HepG2 (cell line): ENCODE results near the gene WNK1. TPM values are rescaled to one million over a fixed set of nuclear protein-coding genes. Genes with fewer than 3 reads are reported as not detected.
A peak's percentile ranks its signal among the peaks of the same experiment; 100 is the strongest.

Experiments used
- ATAC-seq: fragments of 200-7000 bp; cut with Tn5 transposase; 3 replicates; pipeline ENCODE4 v1.9.1; 2020; ENCODE audit warnings: mild to moderate bottlenecking, moderate library complexity
- BruUV-seq: library from RNA; stranded (reverse); fragments of 400-500 nt; replicated peaks from 2 replicates; lab custom pipeline; 2021; lab: Mats Ljungman, UMichigan
- CTCF ChIA-PET: fragments of 300-600 bp; formaldehyde crosslinking; extraction: SDS; loops from one replicate; lab custom pipeline; 2021; ENCODE audit warnings: low total read pairs, inconsistent platforms, low intra/inter-chr PET ratio; lab: Yijun Ruan, JAX
- POLR2A ChIA-PET: fragments of 350-600 bp; sonication (Branson Sonifier 250); formaldehyde crosslinking; loops from one replicate; lab custom pipeline; 2020; ENCODE audit warnings: antibody characterized with exemption, inconsistent platforms; lab: Yijun Ruan, JAX
- DNase-seq: peaks from one replicate; pipeline ENCODE4 v3.0.0-alpha.2; 2015; ENCODE audit warnings: low spot score
- FAIRE-seq: peaks from 3 replicates; lab custom pipeline; 2011; peaks lifted over from hg19 to GRCh38; lab: Jason Lieb, UNC
- H2AFZ ChIP-seq: one replicate; pipeline ENCODE4 v1.6.1; 2011; ENCODE audit warnings: low read length, inconsistent platforms
- H3K27ac ChIP-seq: fragments of 300-600 bp; 3 replicates; pipeline ENCODE4 v1.8.0; 2011; ENCODE audit warnings: mixed run types, mild to moderate bottlenecking, mixed read lengths, low read length, inconsistent platforms; ENCODE audit not compliant: insufficient read depth; ENCODE audit errors: extremely low read length
- H3K27me3 ChIP-seq, 2 experiments: fragments of 200-600 bp in 1 of 2; 2 replicates in 1 of 2; 3 replicates in 1 of 2; pipeline versions ENCODE4 v1.6.0 to v1.8.0; 2011; ENCODE audit warnings: low read length in 2 of 2, mild to moderate bottlenecking in 2 of 2, moderate library complexity in 2 of 2, inconsistent platforms in 1 of 2; ENCODE audit not compliant: insufficient read depth in 2 of 2, control insufficient read depth in 1 of 2
- H3K36me3 ChIP-seq, 2 experiments: fragments of 200-600 bp in 1 of 2; replicated peaks in 1 of 2; 2 replicates in 1 of 2; 3 replicates in 1 of 2; pipeline versions ENCODE4 v1.5.1 to v1.8.0; 2011; ENCODE audit warnings: low read length in 2 of 2, inconsistent platforms in 1 of 2; ENCODE audit not compliant: insufficient read depth in 2 of 2, control insufficient read depth in 1 of 2
- H3K4me1 ChIP-seq: 2 replicates; pipeline ENCODE4 v1.5.1; 2012; ENCODE audit warnings: low read length, inconsistent platforms; ENCODE audit not compliant: insufficient read depth
- H3K4me2 ChIP-seq: 2 replicates; pipeline ENCODE4 v1.6.0; 2011; ENCODE audit warnings: low read depth, low read length, inconsistent platforms
- H3K4me3 ChIP-seq, 3 experiments: fragments of 200-600 bp in 1 of 3; sonication (generic), shearing (Covaris generic) in 1 of 3; replicated peaks in 1 of 3; 2 replicates each; pipeline ENCODE4 v1.5.1; 2011 to 2016; ENCODE audit warnings: low read length in 3 of 3, inconsistent platforms in 2 of 3, low read depth in 2 of 3, mild to moderate bottlenecking in 2 of 3, control low read depth in 1 of 3, mixed read lengths in 1 of 3; ENCODE audit not compliant: insufficient read depth in 1 of 3
- H3K79me2 ChIP-seq: one replicate; pipeline ENCODE4 v1.6.1; 2011; ENCODE audit warnings: low read length, inconsistent platforms; ENCODE audit not compliant: insufficient read depth
- H3K9ac ChIP-seq: 2 replicates; pipeline ENCODE4 v1.6.0; 2011; ENCODE audit warnings: mild to moderate bottlenecking, low read depth, low read length, inconsistent platforms; ENCODE audit not compliant: insufficient read depth
- H3K9me3 ChIP-seq: 2 replicates; pipeline ENCODE4 v1.5.1; 2012; ENCODE audit warnings: mild to moderate bottlenecking, low read length
- H4K20me1 ChIP-seq: 2 replicates; pipeline ENCODE4 v1.6.0; 2011; ENCODE audit warnings: inconsistent platforms, mild to moderate bottlenecking, low read length, moderate library complexity; ENCODE audit not compliant: insufficient read depth
- ARID5B ChIP-seq: IDR thresholded peaks from 2 replicates; pipeline ENCODE4 v1.4.0; 2020; ENCODE audit warnings: mild to moderate bottlenecking, missing genetic modification reagents
- CEBPB ChIP-seq: IDR thresholded peaks from 2 replicates; pipeline ENCODE4 v1.6.1; 2011; ENCODE audit warnings: low read depth, low read length, improper control_type of control experiment, borderline replicate concordance
- CEBPG ChIP-seq: IDR thresholded peaks from 2 replicates; pipeline ENCODE4 v1.6.1; 2016
- HNF4A ChIP-seq: sonication (generic); formaldehyde crosslinking; IDR thresholded peaks from 2 replicates; pipeline ENCODE4 v1.4.0; 2020; ENCODE audit warnings: missing genetic modification reagents
- HNF4G ChIP-seq, 2 experiments: sonication (generic) in 1 of 2; formaldehyde crosslinking in 1 of 2; IDR thresholded peaks; 2 replicates each; pipeline versions ENCODE4 v1.4.0 to v1.6.1; 2011 to 2020; ENCODE audit warnings: borderline replicate concordance in 2 of 2, low read depth in 2 of 2, mild to moderate bottlenecking in 2 of 2, low read length in 1 of 2, missing genetic modification reagents in 1 of 2, moderate library complexity in 1 of 2
- KMT2B ChIP-seq: IDR thresholded peaks from 2 replicates; pipeline ENCODE4 v1.6.1; 2016; ENCODE audit warnings: missing genetic modification reagents, missing compliant biosample characterization
- NCOA5 ChIP-seq: sonication (generic); formaldehyde crosslinking; IDR thresholded peaks from 2 replicates; pipeline ENCODE4 v1.4.0; 2020; ENCODE audit warnings: missing genetic modification reagents
- NCOR1 ChIP-seq: fragments of 200-600 bp; sonication (generic); IDR thresholded peaks from 2 replicates; pipeline ENCODE4 v1.7.0; 2017; ENCODE audit warnings: antibody characterized with exemption, low read length, borderline replicate concordance
- PRDM4 ChIP-seq: sonication (generic); formaldehyde crosslinking; IDR thresholded peaks from 2 replicates; pipeline ENCODE4 v1.9.0; 2021; ENCODE audit warnings: missing genetic modification reagents, borderline replicate concordance
- ZNF121 ChIP-seq: sonication (generic); formaldehyde crosslinking; IDR thresholded peaks from 2 replicates; pipeline ENCODE4 v1.5.0; 2020; ENCODE audit warnings: mild to moderate bottlenecking, missing genetic modification reagents
- ZNF614 ChIP-seq: IDR thresholded peaks from 2 replicates; pipeline ENCODE4 v1.6.1; 2018; ENCODE audit warnings: missing biosample characterization, missing genetic modification reagents, inconsistent platforms, borderline replicate concordance
- WGBS: methylation state at CpG from one replicate; pipeline ENCODE4 v1.1.6; 2017; ENCODE audit warnings: low lambda C conversion rate; 5-methylcytosine and 5-hydroxymethylcytosine counted together
- in situ Hi-C: cut with HindIII; loops from 2 replicates; pipeline ENCODE4 v1.10.0; 2017; ENCODE audit warnings: low pct_unique_long_range_greater_than_20kb; ENCODE audit not compliant: extremely low pct_ligation_motif_present
- intact Hi-C: fragments of 100-400 bp; cut with micrococcal nuclease; formaldehyde crosslinking; loops from one replicate; pipeline ENCODE4 v1.10.0; 2022; ENCODE audit not compliant: unreplicated experiment
- polyA plus RNA-seq, 8 experiments: library from polyadenylated mRNA; depleted of rRNA in 3 of 8; stranded (reverse) in 7 of 8; unstranded in 1 of 8; fragments of >200 nt; fragmentation: Illumina TruSeq in 4 of 8; extraction: Trizol in 4 of 8; gene quantifications; 2 replicates each; pipeline versions ENCODE4 v1.2.1 to v1.2.3, GENCODE V29; 2011 to 2016; ENCODE audit warnings: low read depth in 4 of 8, missing spikeins in 1 of 8, mixed read lengths in 1 of 8; ENCODE audit not compliant: insufficient read depth in 1 of 8
- total RNA-seq, 5 experiments: library from RNA; depleted of rRNA; stranded (reverse); fragments of >200 nt; fragmentation: Illumina TruSeq; extraction: Trizol; gene quantifications; 2 replicates each; pipeline ENCODE4 v1.2.3, GENCODE V29; 2016; ENCODE audit warnings: low read depth in 1 of 5

Gene WNK1
- total and polyA plus RNA-seq, 2 of the 13 experiments (the other 11 are each of a cell fraction or from before 2014, with no cell fraction given) = 31.1 to 54.8 TPM

GRCh38 chr12:806200-806791, 53.9 kb downstream of the WNK1 start:
- Histone ChIP-seq H3K79me2 (peaks cover 95% of the 10 kb centered on the region), H4K20me1 (peaks cover 58% of the 10 kb centered on the region), H3K27ac (no peak overlapping the region), H3K27me3 (no peaks in the 10 kb centered on the region), H3K4me1 (peaks cover 50% of the 10 kb centered on the region), H3K4me2 (no peak overlapping the region), H3K36me3 (no peaks in the 10 kb centered on the region), H3K9ac (no peak overlapping the region), H3K4me3 (no peak overlapping the region), H2AFZ (no peak overlapping the region), H3K9me3 (no peaks in the 10 kb centered on the region)
- 0 out of 2 replicates have a peak, but pooled peaks have one; percentile 19 for TF ChIP-seq ARID5B
- TF ChIP-seq HNF4A = peak; percentile 73
- peak; percentile 42; the same call in 1 of the 2 replicates for TF ChIP-seq CEBPG (CRISPR knock-in tag)
- TF ChIP-seq PRDM4 (CRISPR knock-in tag) = no peak
- TF ChIP-seq CEBPB = peak; percentile 17; the same call in 1 of the 2 replicates
- no peak for TF ChIP-seq ZNF121 (CRISPR knock-in tag)
- 0 out of 2 replicates have a peak, but pooled peaks have one; percentile 15 for TF ChIP-seq NCOR1
- 0 out of 2 replicates have a peak, but pooled peaks have one; percentile 27 for TF ChIP-seq ZNF614 (CRISPR knock-in tag)
- TF ChIP-seq KMT2B (CRISPR knock-in tag) = no peak
- TF ChIP-seq HNF4G (IDR thresholded peaks at IDR 0.05; ENCODE audit: borderline replicate concordance, low read depth, low read length) = peak; percentile 50; the same call in 1 of the 2 replicates
- no peak for TF ChIP-seq HNF4G (CRISPR knock-in tag; IDR thresholded peaks at IDR 0.05; ENCODE audit: borderline replicate concordance, low read depth)
- no peak for TF ChIP-seq NCOA5
- intact Hi-C loops = no loop called here
- no peak for FAIRE-seq
- WGBS = 98% methylated on average over 3 of the region's 3 CpGs
- POLR2A ChIA-PET = no interaction called here
- peak; percentile 28 for DNase-seq
- in situ Hi-C loops = no loop called here
- no TSS peak for BruUV-seq
- CTCF ChIA-PET = interaction anchor here (0.6 kb wide), 1 partner anchor 10 kb away, joined by 3 read pairs; no protein-coding TSS in a partner anchor
- no peak for ATAC-seq
